Neural crest cell (in vitro differentiated cells): ENCODE data around the gene NFKBIE. TPM values are rescaled to one million over a fixed set of nuclear protein-coding genes. Genes with fewer than 3 reads are reported as not detected.

Experiments used
- DNase-seq: peaks from one replicate; pipeline ENCODE4 v3.0.0; 2021; ENCODE audit warnings: low read depth, mixed read lengths, low spot score
- H3K27ac Mint-ChIP-seq: one replicate; pipeline ENCODE4 v1.8.0; 2021; ENCODE audit warnings: mild to moderate bottlenecking, mixed read lengths; ENCODE audit not compliant: unreplicated experiment
- H3K27me3 Mint-ChIP-seq: 2 replicates; pipeline ENCODE4 v1.8.0; 2021; ENCODE audit warnings: low read depth, mild to moderate bottlenecking, mixed read lengths
- H3K36me3 Mint-ChIP-seq: 2 replicates; pipeline ENCODE4 v1.8.0; 2021; ENCODE audit warnings: low read depth, mild to moderate bottlenecking, mixed read lengths
- H3K4me1 Mint-ChIP-seq: 2 replicates; pipeline ENCODE4 v1.8.0; 2021; ENCODE audit warnings: mixed read lengths
- H3K4me3 Mint-ChIP-seq: one replicate; pipeline ENCODE4 v1.8.0; 2021; ENCODE audit warnings: mild to moderate bottlenecking, mixed read lengths
- H3K9me3 Mint-ChIP-seq: 2 replicates; pipeline ENCODE4 v1.8.0; 2021; ENCODE audit warnings: mixed read lengths
- total RNA-seq: library from RNA; stranded (reverse); gene quantifications from 2 replicates; pipeline ENCODE4 v1.2.1, GENCODE V29; 2021
- TF ChIP-seq, protein P1 (sequence below): fragments of 200-600 bp; sonication (generic); conservative IDR thresholded peaks from 2 replicates; pipeline ENCODE4 v1.5.0; 2021; ENCODE audit warnings: antibody characterized with exemption, mild to moderate bottlenecking

The NFKBIE gene
- total RNA-seq, 1 donor from 2014 or later = 20.2 TPM

DNA sequence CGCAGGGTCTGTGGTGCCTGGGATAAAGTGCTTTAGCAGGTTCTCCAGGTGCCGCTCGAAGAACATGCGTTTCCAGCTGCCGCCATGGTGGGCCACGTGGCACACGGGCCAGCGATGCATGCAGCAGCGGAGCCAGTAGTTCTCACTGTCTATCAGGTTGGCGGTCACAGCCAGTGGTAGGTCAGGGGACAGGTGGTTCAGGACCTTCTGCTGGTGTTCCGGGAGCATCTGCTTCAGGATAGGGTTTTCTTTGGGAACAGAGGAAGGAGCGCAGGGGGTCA lies 20.9 kb upstream of the NFKBIE start:
- TF ChIP-seq, protein P1, sequence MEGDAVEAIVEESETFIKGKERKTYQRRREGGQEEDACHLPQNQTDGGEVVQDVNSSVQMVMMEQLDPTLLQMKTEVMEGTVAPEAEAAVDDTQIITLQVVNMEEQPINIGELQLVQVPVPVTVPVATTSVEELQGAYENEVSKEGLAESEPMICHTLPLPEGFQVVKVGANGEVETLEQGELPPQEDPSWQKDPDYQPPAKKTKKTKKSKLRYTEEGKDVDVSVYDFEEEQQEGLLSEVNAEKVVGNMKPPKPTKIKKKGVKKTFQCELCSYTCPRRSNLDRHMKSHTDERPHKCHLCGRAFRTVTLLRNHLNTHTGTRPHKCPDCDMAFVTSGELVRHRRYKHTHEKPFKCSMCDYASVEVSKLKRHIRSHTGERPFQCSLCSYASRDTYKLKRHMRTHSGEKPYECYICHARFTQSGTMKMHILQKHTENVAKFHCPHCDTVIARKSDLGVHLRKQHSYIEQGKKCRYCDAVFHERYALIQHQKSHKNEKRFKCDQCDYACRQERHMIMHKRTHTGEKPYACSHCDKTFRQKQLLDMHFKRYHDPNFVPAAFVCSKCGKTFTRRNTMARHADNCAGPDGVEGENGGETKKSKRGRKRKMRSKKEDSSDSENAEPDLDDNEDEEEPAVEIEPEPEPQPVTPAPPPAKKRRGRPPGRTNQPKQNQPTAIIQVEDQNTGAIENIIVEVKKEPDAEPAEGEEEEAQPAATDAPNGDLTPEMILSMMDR = no peak
- no peak for DNase-seq
- peaks cover 75% of the 10 kb centered on the region for H3K27me3 Mint-ChIP-seq
- H3K36me3 Mint-ChIP-seq = no peaks in the 10 kb centered on the region
- no peaks in the 10 kb centered on the region for H3K9me3 Mint-ChIP-seq
- H3K4me3 Mint-ChIP-seq = no peak overlapping the region
- no peak overlapping the region for H3K27ac Mint-ChIP-seq
- H3K4me1 Mint-ChIP-seq = no peaks in the 10 kb centered on the region

DNA sequence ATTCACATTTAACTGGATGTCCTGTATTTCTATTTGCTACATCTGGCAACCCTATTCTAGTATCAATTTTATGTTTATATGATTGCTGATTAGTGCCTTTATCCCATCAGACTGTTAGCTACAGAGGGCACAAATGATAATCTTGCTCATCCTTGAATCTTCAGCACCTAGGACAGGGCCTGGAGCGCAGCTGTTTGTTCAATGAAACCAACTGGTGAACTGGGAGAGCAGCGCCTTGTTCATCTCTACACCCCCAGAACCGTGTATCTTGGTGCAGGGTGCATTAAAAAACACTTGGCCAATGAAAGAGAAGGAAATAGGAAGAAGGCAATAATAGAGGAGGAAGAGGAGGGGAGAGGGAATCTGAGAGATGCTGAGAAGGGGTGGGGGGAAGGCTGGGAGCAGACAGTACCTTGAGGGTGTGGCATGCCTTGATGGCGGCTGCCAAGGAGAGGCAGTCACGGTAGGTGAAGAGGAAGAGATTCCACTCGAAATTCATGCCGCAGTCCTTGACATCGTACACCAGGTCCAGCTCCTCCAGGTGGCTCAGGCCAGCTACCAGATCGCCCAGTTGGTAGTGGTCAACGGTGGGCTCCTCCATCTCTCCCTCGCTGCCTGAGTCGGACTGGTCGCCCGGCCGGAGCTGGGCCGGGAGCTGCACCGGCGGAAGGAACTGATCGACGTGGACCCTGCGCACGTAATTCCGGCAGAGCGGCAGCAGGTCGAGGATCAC lies 20.4 kb upstream of the NFKBIE start:
- no peaks in the 10 kb centered on the region for H3K4me1 Mint-ChIP-seq
- H3K9me3 Mint-ChIP-seq = no peaks in the 10 kb centered on the region
- DNase-seq = no peak
- TF ChIP-seq, protein P1 = no peak
- no peaks in the 10 kb centered on the region for H3K36me3 Mint-ChIP-seq
- no peak overlapping the region for H3K4me3 Mint-ChIP-seq
- no peak overlapping the region for H3K27ac Mint-ChIP-seq
- H3K27me3 Mint-ChIP-seq = peaks cover 74% of the 10 kb centered on the region

DNA sequence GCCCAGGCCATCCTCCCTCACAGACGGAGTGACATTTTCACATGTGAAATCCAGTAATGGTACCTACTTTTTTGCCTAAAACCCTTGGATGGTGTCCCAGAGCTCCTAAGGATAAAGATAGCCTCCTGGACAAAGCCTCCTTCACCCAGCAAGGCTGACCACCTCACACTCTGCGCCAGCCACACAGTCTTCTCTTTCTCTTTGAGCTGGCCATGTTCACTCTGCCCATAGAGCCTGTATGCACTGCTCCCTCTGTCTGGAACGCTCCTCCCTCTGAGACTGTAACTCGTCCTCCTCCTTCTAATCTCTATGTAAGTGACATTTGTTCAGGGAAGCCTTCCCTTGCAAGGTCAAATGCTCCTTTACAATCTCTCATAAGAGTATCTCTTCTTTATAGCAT lies 19.5 kb upstream of the NFKBIE start:
- Mint-ChIP-seq H3K4me1 (no peaks in the 10 kb centered on the region), H3K27me3 (peaks cover 73% of the 10 kb centered on the region), H3K27ac (no peak overlapping the region), H3K4me3 (no peak overlapping the region), H3K36me3 (no peaks in the 10 kb centered on the region), H3K9me3 (no peaks in the 10 kb centered on the region)
- no peak for DNase-seq
- TF ChIP-seq, protein P1 = no peak

DNA sequence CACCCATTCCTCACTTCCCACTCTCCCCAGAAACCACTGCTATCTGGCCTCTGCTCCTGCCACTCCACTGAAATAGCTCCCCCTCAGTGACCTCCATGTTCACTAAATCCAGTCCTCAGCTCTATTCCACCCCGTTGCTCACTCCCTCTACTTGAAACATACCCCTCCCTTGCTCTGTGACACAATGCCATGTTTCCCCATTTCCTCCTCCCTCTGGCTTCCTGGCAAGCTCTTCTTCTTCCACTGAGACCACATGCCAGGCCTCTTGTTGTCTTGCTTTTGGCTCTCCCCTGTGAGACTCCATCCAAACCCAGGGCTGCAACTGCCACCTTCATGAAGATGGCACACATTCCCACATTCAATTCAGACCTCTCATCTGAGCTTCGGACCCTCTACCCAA lies 18.8 kb upstream of the NFKBIE start:
- Mint-ChIP-seq H3K36me3 (no peaks in the 10 kb centered on the region), H3K4me3 (no peak overlapping the region), H3K4me1 (no peaks in the 10 kb centered on the region), H3K27ac (no peak overlapping the region), H3K9me3 (no peaks in the 10 kb centered on the region), H3K27me3 (peaks cover 71% of the 10 kb centered on the region)
- DNase-seq = no peak
- TF ChIP-seq, protein P1 = no peak

DNA sequence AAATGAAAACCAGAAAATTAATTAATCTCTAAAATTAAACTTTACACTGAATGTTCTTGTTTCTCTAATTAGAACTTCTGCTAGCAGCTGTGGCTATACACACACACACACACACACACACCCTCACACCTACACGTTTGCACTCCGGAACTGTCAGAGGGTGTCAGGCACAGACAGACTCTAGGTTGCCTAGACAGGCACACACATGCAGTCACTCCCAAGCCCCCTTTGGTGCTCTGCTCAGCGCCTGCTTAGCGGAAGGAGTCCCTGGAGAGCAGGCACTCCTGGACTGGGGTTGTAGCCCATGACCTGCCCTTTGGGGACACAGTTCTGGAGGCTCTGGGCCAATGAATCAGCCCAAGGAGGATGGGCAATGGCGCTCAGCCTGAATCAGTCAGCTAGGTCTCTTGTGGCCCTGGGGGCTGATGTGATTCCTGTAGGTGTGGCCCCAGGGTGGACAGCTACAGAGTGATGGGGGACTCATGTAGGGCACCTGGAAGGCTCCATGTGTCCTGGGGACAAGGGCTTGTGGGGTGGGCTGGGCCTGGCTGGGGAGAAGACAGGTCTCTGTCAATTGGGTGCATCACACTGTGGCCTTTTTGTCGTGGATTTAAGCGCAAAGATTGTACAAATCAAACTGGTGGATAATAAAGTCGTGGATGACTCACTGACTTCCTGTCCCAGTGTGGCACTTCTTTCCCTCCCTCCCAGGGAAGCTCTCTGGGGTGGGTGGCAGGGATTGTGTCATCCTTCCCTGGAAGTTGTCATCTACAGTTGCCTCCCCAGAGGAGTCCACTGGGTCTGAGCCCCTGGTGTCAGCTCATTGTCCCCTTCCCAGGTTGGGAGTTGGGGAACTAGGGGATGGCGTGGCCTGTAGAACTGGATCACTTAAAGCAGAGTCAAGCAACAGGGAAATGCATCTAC lies 13.7 kb upstream of the NFKBIE start:
- no peaks in the 10 kb centered on the region for H3K9me3 Mint-ChIP-seq
- DNase-seq = no peak
- TF ChIP-seq, protein P1 = no peak
- peak overlapping the region; percentile 62 for H3K27ac Mint-ChIP-seq
- peaks cover 6% of the 10 kb centered on the region for H3K4me1 Mint-ChIP-seq
- H3K27me3 Mint-ChIP-seq = peaks cover 31% of the 10 kb centered on the region
- no peak overlapping the region for H3K4me3 Mint-ChIP-seq
- peaks cover 4% of the 10 kb centered on the region for H3K36me3 Mint-ChIP-seq
